Gastroesophageal sphincter (tissue), 4 donors: Measurements from ENCODE around the gene FMO4. TPM values are rescaled to one million over a fixed set of nuclear protein-coding genes. Genes with fewer than 3 reads are reported as not detected.

ENCODE experiments used
- ATAC-seq: fragments of 150-250 bp; one replicate; pipeline ENCODE4 v1.9.1; 2016; ENCODE audit warnings: mild to moderate bottlenecking, moderate library complexity
- H3K27ac ChIP-seq, 4 donors: fragments of 200-600 bp; sonication (generic) in 3 of 4; 1 replicate in 3 of 4; 2 replicates in 1 of 4; pipeline ENCODE4 v1.5.1; 2016 to 2019
- H3K27me3 ChIP-seq: fragments of 200-600 bp; sonication (generic); one replicate; pipeline ENCODE4 v1.5.1; 2019
- H3K36me3 ChIP-seq, 2 donors: fragments of 200-600 bp; sonication (generic); one replicate each; pipeline ENCODE4 v1.5.1; 2019; ENCODE audit warnings: control low read depth in 1 of 2
- H3K4me1 ChIP-seq, 3 donors: fragments of 200-600 bp; sonication (generic); 1 replicate in 2 of 3; 2 replicates in 1 of 3; pipeline ENCODE4 v1.5.1; 2016 to 2019; ENCODE audit warnings: control low read depth in 2 of 3
- H3K4me3 ChIP-seq, 2 donors: fragments of 200-600 bp; sonication (generic); one replicate each; pipeline ENCODE4 v1.5.1; 2019; ENCODE audit warnings: mild to moderate bottlenecking in 1 of 2, moderate library complexity in 1 of 2
- H3K9me3 ChIP-seq, 3 donors: fragments of 200-600 bp; sonication (generic); one replicate each; pipeline ENCODE4 v1.5.1; 2017 to 2019; ENCODE audit warnings: control low read depth in 2 of 3
- CTCF ChIP-seq, 4 experiments: fragments of 200-600 bp in 2 of 4; fragments of 450-650 bp in 2 of 4; sonication (generic) in 1 of 4; IDR thresholded peaks; one replicate each; pipeline ENCODE4 v1.5.1; 2017 to 2019; ENCODE audit warnings: antibody characterized with exemption in 4 of 4, mild to moderate bottlenecking in 2 of 4, moderate library complexity in 2 of 4
- EP300 ChIP-seq: sonication (generic); formaldehyde crosslinking; IDR thresholded peaks from one replicate; pipeline ENCODE4 v1.6.1; 2017; ENCODE audit warnings: antibody characterized with exemption, mild to moderate bottlenecking
- POLR2A ChIP-seq, 2 donors: fragments of 450-650 bp; IDR thresholded peaks; one replicate each; pipeline ENCODE4 v1.6.1; 2017; ENCODE audit warnings: antibody characterized with exemption in 2 of 2, mild to moderate bottlenecking in 2 of 2, moderate library complexity in 1 of 2
- POLR2AphosphoS5 ChIP-seq: sonication (generic); formaldehyde crosslinking; IDR thresholded peaks from one replicate; pipeline ENCODE4 v1.6.1; 2017; ENCODE audit warnings: antibody characterized with exemption
- WGBS, 2 donors: methylation state at CpG; one replicate each; pipeline ENCODE4 v1.1.5; 2018; ENCODE audit warnings: low coverage in 1 of 2; 5-methylcytosine and 5-hydroxymethylcytosine counted together
- total RNA-seq, 4 donors: library from RNA; depleted of rRNA; stranded (reverse); fragments of >200 nt; gene quantifications; one replicate each; pipeline ENCODE4 v1.1.0, GENCODE V29; 2016

FMO4 gene
- total RNA-seq = 1 to 10 TPM in 3 of 4 donors, under 1 TPM in 1; 0.54 to 2.7 (median 1.4) TPM

GRCh38 chr1:171313835-171314320 lies at the start of gene FMO4:
Gene FMO4, plus strand, starts transcription at chr1:171314183. Its CDS starts 5,643 bp downstream, at chr1:171319826.
- ATAC-seq = peak; percentile 100
- H3K9me3 ChIP-seq = peaks cover 0 to 3% (median 0%) of the 10 kb centered on the region in 3 donors
- peaks cover 0 to 3% of the 10 kb centered on the region in 2 donors for H3K36me3 ChIP-seq
- H3K27me3 ChIP-seq = no peaks in the 10 kb centered on the region
- H3K4me1 ChIP-seq = peaks cover 4 to 11% (median 4%) of the 10 kb centered on the region in 3 donors
- peak within 1 kb of the TSS; percentile 22 to 31 for H3K4me3 ChIP-seq
- peak within 1 kb of the TSS; percentile 71 to 88 (median 77) for H3K27ac ChIP-seq
- TF ChIP-seq POLR2AphosphoS5 = peak; percentile 88
- TF ChIP-seq CTCF (IDR thresholded peaks at IDR 0.05) = peak; percentile 48 to 86 (median 78)
- no peak for TF ChIP-seq POLR2A (IDR thresholded peaks at IDR 0.05)
- TF ChIP-seq EP300 = no peak
- WGBS, 2 donors = 0% methylated on average over 10 of the region's 10 CpGs

DNA sequence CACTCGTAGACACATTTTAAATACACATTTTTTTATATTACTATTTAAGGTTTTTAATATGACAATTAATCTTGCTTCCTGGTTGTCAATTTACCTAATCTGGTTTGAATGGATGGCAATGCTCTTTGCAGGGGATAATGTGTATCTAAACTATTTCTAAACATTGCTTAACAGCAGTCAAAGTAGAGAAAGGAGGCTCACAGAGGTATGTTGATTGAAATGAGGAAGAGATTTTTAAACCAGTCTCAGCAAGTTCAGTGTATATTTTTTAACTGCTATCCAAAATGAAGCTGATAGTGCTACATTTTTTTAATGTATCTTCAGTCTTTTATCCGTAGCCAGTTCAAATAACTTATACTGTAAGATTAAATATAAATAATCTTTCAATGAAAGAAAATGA lies 48.3 kb upstream of the FMO4 start:
- WGBS, 2 donors = 49 to 77% methylated on average over 2 of the region's 2 CpGs

DNA sequence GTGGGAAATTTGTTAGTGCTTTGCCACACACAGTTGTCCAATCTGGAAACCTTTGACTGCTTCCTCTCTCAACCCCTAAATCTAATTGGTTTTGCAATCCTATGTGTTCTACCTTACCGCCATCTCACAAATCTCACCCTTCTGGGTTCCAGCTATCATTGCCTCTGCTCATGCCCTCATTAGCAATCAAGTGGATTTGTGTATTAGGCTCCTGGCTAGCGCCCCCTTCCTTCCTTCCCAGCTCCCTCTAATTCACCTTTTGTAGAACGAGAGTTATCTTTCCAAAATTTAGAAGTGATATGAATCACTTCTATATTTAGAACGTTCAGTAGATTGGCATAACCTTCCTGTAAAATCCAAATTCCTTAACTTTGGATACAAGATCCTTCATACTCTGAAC lies 47.1 kb upstream of the FMO4 start:
- Histone ChIP-seq H3K36me3 (no peaks in the 10 kb centered on the region), H3K27ac (no peak overlapping the region), H3K4me1 (no peaks in the 10 kb centered on the region), H3K4me3 (no peak overlapping the region), H3K9me3 (no peaks in the 10 kb centered on the region), H3K27me3 (no peaks in the 10 kb centered on the region)
- TF ChIP-seq EP300 (no peak), POLR2AphosphoS5 (no peak), POLR2A (IDR thresholded peaks at IDR 0.05) (no peak), CTCF (IDR thresholded peaks at IDR 0.05) (no peak)
- 52 to 54% methylated on average over 4 of the region's 4 CpGs for WGBS, 2 donors
- no peak for ATAC-seq

More for the DNA sequence above, 48.3 kb upstream of the FMO4 start:
- no peak for ATAC-seq
- Histone ChIP-seq H3K27ac (no peak overlapping the region), H3K9me3 (no peaks in the 10 kb centered on the region), H3K27me3 (no peaks in the 10 kb centered on the region), H3K4me1 (no peaks in the 10 kb centered on the region), H3K4me3 (no peak overlapping the region), H3K36me3 (no peaks in the 10 kb centered on the region)
- TF ChIP-seq POLR2AphosphoS5 (no peak), EP300 (no peak), CTCF (IDR thresholded peaks at IDR 0.05) (no peak), POLR2A (IDR thresholded peaks at IDR 0.05) (no peak)

GRCh38 chr1:171267391-171267790 lies 46.6 kb upstream of the FMO4 start:
- Histone ChIP-seq H3K27ac (no peak overlapping the region), H3K4me1 (no peaks in the 10 kb centered on the region), H3K4me3 (no peak overlapping the region), H3K36me3 (no peaks in the 10 kb centered on the region), H3K27me3 (no peaks in the 10 kb centered on the region), H3K9me3 (no peaks in the 10 kb centered on the region)
- no peak for ATAC-seq
- 23 to 57% methylated on average over 1 of the region's 1 CpG for WGBS, 2 donors
- no peak for TF ChIP-seq CTCF (IDR thresholded peaks at IDR 0.05)
- TF ChIP-seq POLR2AphosphoS5 = no peak
- TF ChIP-seq POLR2A (IDR thresholded peaks at IDR 0.05) = no peak
- TF ChIP-seq EP300 = no peak

- Histone ChIP-seq H3K27me3 (no peaks in the 10 kb centered on the region), H3K4me1 (no peaks in the 10 kb centered on the region), H3K4me3 (no peak overlapping the region), H3K36me3 (no peaks in the 10 kb centered on the region), H3K9me3 (no peaks in the 10 kb centered on the region), H3K27ac (no peak overlapping the region)
- no peak for ATAC-seq
- 78 to 80% methylated on average over 2 of the region's 2 CpGs for WGBS, 2 donors
- TF ChIP-seq POLR2A (IDR thresholded peaks at IDR 0.05) = no peak
- TF ChIP-seq CTCF (IDR thresholded peaks at IDR 0.05) = no peak
- no peak for TF ChIP-seq EP300
- no peak for TF ChIP-seq POLR2AphosphoS5
Measured at GRCh38 chr1:171270806-171271205, 43.2 kb upstream of the FMO4 start.
